ENCODE data around the gene RGS6.

- TF ChIP-seq ARNT (IDR thresholded peaks at IDR 0.05) (no peak), SP1 (IDR thresholded peaks at IDR 0.05) (no peak), BHLHE40 (IDR thresholded peaks at IDR 0.05; ENCODE audit: borderline replicate concordance) (no peak), L3MBTL2 (conservative IDR thresholded peaks at IDR 0.05) (no peak), FOXA1 (IDR thresholded peaks at IDR 0.05) (no peak), TARDBP (IDR thresholded peaks at IDR 0.05) (no peak)
Observed at GRCh38 chr14:72314808-72315435, 382.7 kb downstream of the RGS6 start.
